GM19025 (cell line): ENCODE measurements around the gene ZNF367.

Source experiments
- ATAC-seq: cut with Tn5 transposase; IDR thresholded peaks from one replicate; pipeline ENCODE4 v1.9.1; 2021; ENCODE audit warnings: mild to moderate bottlenecking, low read depth, moderate library complexity; ENCODE audit not compliant: unreplicated experiment

Gene ZNF367

GRCh38 chr9:96437454-96437853 lies 19.3 kb upstream of the ZNF367 start:
- ATAC-seq: no peak

GRCh38 chr9:96436456-96437126 lies 18.4 kb upstream of the ZNF367 start:
- ATAC-seq: no peak

GRCh38 chr9:96436063-96436455 lies 17.9 kb upstream of the ZNF367 start:
- ATAC-seq: no peak

GRCh38 chr9:96435345-96435744 lies 17.2 kb upstream of the ZNF367 start:
- no peak for ATAC-seq

GRCh38 chr9:96430377-96430776 lies 12.2 kb upstream of the ZNF367 start:
- no peak for ATAC-seq

- ATAC-seq: no peak
Measured at GRCh38 chr9:96429732-96430131, 11.6 kb upstream of the ZNF367 start.

- ATAC-seq: no peak
Measured at GRCh38 chr9:96425500-96426169, 7.5 kb upstream of the ZNF367 start.

- no peak for ATAC-seq
Measured at GRCh38 chr9:96423985-96424336, 5.8 kb upstream of the ZNF367 start.

- no peak for ATAC-seq
Measured at GRCh38 chr9:96423322-96423984, 5.3 kb upstream of the ZNF367 start.

GRCh38 chr9:96420468-96421219 lies 2.5 kb upstream of the ZNF367 start:
- ATAC-seq: no peak

GRCh38 chr9:96419691-96419969 lies 1.5 kb upstream of the ZNF367 start:
- no peak for ATAC-seq

GRCh38 chr9:96418920-96419690 lies 935 bp upstream of the ZNF367 start:
- ATAC-seq: peak; percentile 32

- no peak for ATAC-seq
Measured at GRCh38 chr9:96417661-96418082, 498 bp downstream of the ZNF367 start.

GRCh38 chr9:96417051-96417586 lies 1.1 kb downstream of the ZNF367 start:
- ATAC-seq: peak; percentile 12

GRCh38 chr9:96413302-96414221 lies 4.6 kb downstream of the ZNF367 start:
- no peak for ATAC-seq

- ATAC-seq: no peak
Measured at GRCh38 chr9:96412174-96412913, 5.8 kb downstream of the ZNF367 start.

- ATAC-seq: no peak
Measured at GRCh38 chr9:96411129-96411838, 6.9 kb downstream of the ZNF367 start.
